Esophagus squamous epithelium (tissue), 5 donors: ENCODE data around the gene PLPP4. TPM values are rescaled to one million over a fixed set of nuclear protein-coding genes. Genes with fewer than 3 reads are reported as not detected.

Experiments
- DNase-seq: peaks from one replicate; lab custom pipeline; 2025; lab: John Stamatoyannopoulos, UW
- H3K27ac ChIP-seq, 4 donors: fragments of 200-600 bp; sonication (generic); one replicate each; pipeline ENCODE4 v1.5.1; 2016 to 2019; ENCODE audit warnings: mild to moderate bottlenecking in 1 of 4
- H3K27me3 ChIP-seq, 4 donors: fragments of 200-600 bp; sonication (generic); 1 replicate in 3 of 4; 2 replicates in 1 of 4; pipeline versions ENCODE4 v1.5.1 to v1.6.0; 2017 to 2021; ENCODE audit warnings: antibody characterized with exemption in 1 of 4
- H3K36me3 ChIP-seq, 3 donors: fragments of 200-600 bp; sonication (generic); one replicate each; pipeline ENCODE4 v1.5.1; 2016 to 2019
- H3K4me1 ChIP-seq, 3 donors: fragments of 200-600 bp; sonication (generic); one replicate each; pipeline ENCODE4 v1.5.1; 2017 to 2019
- H3K4me3 ChIP-seq, 4 donors: fragments of 200-600 bp; sonication (generic); 1 replicate in 3 of 4; 2 replicates in 1 of 4; pipeline ENCODE4 v1.5.1; 2016 to 2019; ENCODE audit warnings: mild to moderate bottlenecking in 2 of 4, moderate library complexity in 1 of 4
- H3K9me3 ChIP-seq, 3 donors: fragments of 200-600 bp; sonication (generic); one replicate each; pipeline ENCODE4 v1.5.1; 2016 to 2019
- POLR2A ChIP-seq, 4 donors: fragments of 450-650 bp; IDR thresholded peaks; one replicate each; pipeline ENCODE4 v1.6.1; 2017; ENCODE audit warnings: antibody characterized with exemption in 4 of 4, mild to moderate bottlenecking in 4 of 4, moderate library complexity in 3 of 4
- WGBS, 2 donors: methylation state at CpG; one replicate each; pipeline ENCODE4 v1.1.5; 2018; 5-methylcytosine and 5-hydroxymethylcytosine counted together
- intact Hi-C: fragments of 100-400 bp; cut with DNase I; formaldehyde crosslinking; loops from one replicate; pipeline ENCODE4 v1.15.0; 2022
- total RNA-seq, 4 donors: library from RNA; depleted of rRNA; stranded (reverse); fragments of >200 nt; gene quantifications; one replicate each; pipeline ENCODE4 v1.1.0, GENCODE V29; 2016
- TF ChIP-seq, protein P1 (sequence below), 6 experiments: fragments of 450-650 bp in 4 of 6; fragments of 200-600 bp in 2 of 6; sonication (generic) in 2 of 6; IDR thresholded peaks; one replicate each; pipeline ENCODE4 v1.5.1; 2016 to 2019; ENCODE audit warnings: antibody characterized with exemption in 6 of 6, mild to moderate bottlenecking in 4 of 6, moderate library complexity in 4 of 6
- donor health status: DM: yes; HTN: yes; CAD: no.

Gene PLPP4
- total RNA-seq, 4 donors from 2014 or later = 0.38 to 0.49 TPM; not detected in 2

DNA sequence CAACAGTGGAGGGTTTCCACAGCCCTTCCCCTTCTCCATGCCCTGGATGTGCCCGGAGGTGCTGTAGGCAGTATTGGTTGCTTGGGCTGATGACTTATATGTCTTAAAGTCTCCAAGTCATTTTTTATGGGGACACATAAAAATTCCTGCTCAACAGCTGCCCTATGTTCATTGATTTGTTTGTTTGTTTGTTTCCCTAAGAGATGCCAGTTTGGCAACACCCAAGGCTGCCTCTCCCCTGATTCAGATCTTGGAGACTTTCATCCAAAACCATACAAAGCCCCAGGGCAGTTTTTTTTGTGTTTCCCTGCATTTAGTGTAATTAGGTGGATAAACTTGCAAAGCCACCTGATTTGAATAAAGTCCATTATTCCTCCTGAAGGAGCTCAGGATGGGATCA is 115.3 kb downstream of the PLPP4 start:
- Histone ChIP-seq H3K9me3 (no peaks in the 10 kb centered on the region), H3K36me3 (no peaks in the 10 kb centered on the region), H3K4me1 (no peaks in the 10 kb centered on the region), H3K4me3 (no peak overlapping the region), H3K27ac (no peak overlapping the region), H3K27me3 (no peaks in the 10 kb centered on the region)
- DNase-seq = no peak
- intact Hi-C loops = no loop called here
- 86 to 100% methylated on average over 1 of the region's 1 CpG for WGBS, 2 donors
- TF ChIP-seq, protein P1, sequence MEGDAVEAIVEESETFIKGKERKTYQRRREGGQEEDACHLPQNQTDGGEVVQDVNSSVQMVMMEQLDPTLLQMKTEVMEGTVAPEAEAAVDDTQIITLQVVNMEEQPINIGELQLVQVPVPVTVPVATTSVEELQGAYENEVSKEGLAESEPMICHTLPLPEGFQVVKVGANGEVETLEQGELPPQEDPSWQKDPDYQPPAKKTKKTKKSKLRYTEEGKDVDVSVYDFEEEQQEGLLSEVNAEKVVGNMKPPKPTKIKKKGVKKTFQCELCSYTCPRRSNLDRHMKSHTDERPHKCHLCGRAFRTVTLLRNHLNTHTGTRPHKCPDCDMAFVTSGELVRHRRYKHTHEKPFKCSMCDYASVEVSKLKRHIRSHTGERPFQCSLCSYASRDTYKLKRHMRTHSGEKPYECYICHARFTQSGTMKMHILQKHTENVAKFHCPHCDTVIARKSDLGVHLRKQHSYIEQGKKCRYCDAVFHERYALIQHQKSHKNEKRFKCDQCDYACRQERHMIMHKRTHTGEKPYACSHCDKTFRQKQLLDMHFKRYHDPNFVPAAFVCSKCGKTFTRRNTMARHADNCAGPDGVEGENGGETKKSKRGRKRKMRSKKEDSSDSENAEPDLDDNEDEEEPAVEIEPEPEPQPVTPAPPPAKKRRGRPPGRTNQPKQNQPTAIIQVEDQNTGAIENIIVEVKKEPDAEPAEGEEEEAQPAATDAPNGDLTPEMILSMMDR (IDR thresholded peaks at IDR 0.05) = no peak
- TF ChIP-seq POLR2A (IDR thresholded peaks at IDR 0.05) = no peak

DNA sequence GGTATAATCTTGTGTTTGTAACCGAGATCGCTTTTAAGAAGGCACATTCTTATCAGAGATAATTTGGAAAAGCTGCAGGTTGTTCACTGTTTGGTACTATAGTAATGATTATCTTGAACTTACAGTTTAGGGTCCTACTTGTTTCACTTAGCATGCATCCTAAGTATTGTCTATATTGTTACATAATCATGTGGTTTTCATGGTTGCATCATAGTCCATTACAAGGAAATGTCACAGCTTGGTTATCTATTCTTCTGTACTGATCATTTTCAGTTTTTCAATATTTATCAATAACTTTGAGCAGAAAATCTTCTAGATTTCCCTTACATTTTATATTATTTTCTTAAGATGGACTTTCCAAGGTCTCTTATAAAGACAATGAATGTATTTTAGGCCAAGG is 116.3 kb downstream of the PLPP4 start:
- no peak overlapping the region for H3K4me3 ChIP-seq
- no peaks in the 10 kb centered on the region for H3K27me3 ChIP-seq
- intact Hi-C loops = no loop called here
- whole genome bisulfite sequencing, 2 donors = 96 to 100% methylated on average over 2 of the region's 2 CpGs
- H3K9me3 ChIP-seq = no peaks in the 10 kb centered on the region
- H3K36me3 ChIP-seq = no peaks in the 10 kb centered on the region
- no peak overlapping the region for H3K27ac ChIP-seq
- no peak for DNase-seq
- H3K4me1 ChIP-seq = no peaks in the 10 kb centered on the region
- TF ChIP-seq POLR2A (IDR thresholded peaks at IDR 0.05) = no peak
- TF ChIP-seq, protein P1 (IDR thresholded peaks at IDR 0.05) = no peak

DNA sequence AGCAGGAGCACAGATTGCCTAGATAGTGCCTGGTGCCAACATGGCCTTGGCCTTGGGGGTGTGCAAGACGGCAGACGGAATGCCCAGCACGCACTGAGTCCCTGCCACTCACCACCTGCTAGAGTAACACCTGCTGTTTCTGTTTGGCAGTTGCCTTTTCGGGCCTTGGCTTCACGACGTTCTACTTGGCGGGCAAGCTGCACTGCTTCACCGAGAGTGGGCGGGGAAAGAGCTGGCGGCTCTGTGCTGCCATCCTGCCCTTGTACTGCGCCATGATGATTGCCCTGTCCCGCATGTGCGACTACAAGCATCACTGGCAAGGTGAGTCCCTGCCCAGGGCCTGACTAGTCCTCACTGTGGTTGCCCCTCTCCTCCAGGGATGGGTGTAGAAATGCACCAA is 118.0 kb downstream of the PLPP4 start:
- Histone ChIP-seq H3K27ac (no peak overlapping the region), H3K27me3 (no peaks in the 10 kb centered on the region), H3K9me3 (no peaks in the 10 kb centered on the region), H3K36me3 (no peaks in the 10 kb centered on the region), H3K4me1 (no peaks in the 10 kb centered on the region), H3K4me3 (no peak overlapping the region)
- TF ChIP-seq, protein P1 (IDR thresholded peaks at IDR 0.05) = no peak
- TF ChIP-seq POLR2A (IDR thresholded peaks at IDR 0.05) = no peak
- intact Hi-C loops = no loop called here
- DNase-seq = no peak
- WGBS, 2 donors = 86 to 87% methylated on average over 12 to 13 of the region's 13 CpGs

DNA sequence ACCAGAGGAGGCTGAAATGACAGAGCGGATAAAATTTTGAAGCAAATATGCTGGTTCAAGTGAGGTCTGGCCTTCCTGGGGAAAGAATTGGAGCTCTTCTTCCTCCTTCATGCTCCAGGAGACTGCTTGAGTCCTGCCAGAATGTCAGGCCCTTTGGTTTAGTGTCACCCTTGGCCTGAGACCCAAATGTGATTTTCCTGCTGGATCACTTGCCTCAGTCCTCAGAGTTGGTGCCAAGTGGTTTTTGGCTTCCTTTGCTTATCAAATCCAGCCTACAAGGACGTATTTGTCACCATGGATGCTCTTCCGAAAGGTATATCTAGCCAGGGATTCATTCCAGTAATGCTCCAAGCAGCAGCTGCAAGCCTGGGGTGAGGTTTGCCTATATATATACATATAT is 118.4 kb downstream of the PLPP4 start:
- no peak overlapping the region for H3K4me3 ChIP-seq
- no peaks in the 10 kb centered on the region for H3K27me3 ChIP-seq
- no peaks in the 10 kb centered on the region for H3K4me1 ChIP-seq
- H3K9me3 ChIP-seq = no peaks in the 10 kb centered on the region
- DNase-seq = no peak
- intact Hi-C loops = no loop called here
- TF ChIP-seq, protein P1 (IDR thresholded peaks at IDR 0.05) = no peak
- TF ChIP-seq POLR2A (IDR thresholded peaks at IDR 0.05) = no peak
- WGBS, 2 donors = 59 to 71% methylated on average over 3 of the region's 3 CpGs
- H3K27ac ChIP-seq = no peak overlapping the region
- no peaks in the 10 kb centered on the region for H3K36me3 ChIP-seq

DNA sequence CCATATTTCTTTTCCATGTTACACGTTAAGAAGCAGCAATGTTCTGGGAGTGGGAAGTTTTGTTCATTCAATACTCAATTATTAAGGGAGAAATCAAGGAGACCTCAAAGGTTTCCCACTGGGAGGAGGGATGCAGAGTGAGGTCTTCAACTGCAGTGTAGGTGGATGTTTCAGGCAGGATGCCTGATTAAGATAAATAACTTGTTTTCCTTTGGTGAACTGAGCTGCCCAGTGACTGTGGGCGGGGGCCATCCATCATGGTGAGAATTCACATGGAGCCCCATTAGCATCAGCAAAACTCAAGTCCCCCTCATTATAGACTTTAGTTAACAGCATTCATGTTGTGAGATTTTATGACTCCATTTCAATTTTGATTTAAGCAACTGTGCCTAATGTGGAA is 121.1 kb downstream of the PLPP4 start:
- Histone ChIP-seq H3K36me3 (no peaks in the 10 kb centered on the region), H3K27ac (no peak overlapping the region), H3K27me3 (no peaks in the 10 kb centered on the region), H3K4me3 (no peak overlapping the region), H3K4me1 (no peaks in the 10 kb centered on the region), H3K9me3 (no peaks in the 10 kb centered on the region)
- no peak for TF ChIP-seq POLR2A (IDR thresholded peaks at IDR 0.05)
- TF ChIP-seq, protein P1 (IDR thresholded peaks at IDR 0.05) = no peak
- intact Hi-C loops = no loop called here
- 59 to 70% methylated on average over 2 of the region's 2 CpGs for WGBS, 2 donors
- no peak for DNase-seq
